GM21381 (cell line): ENCODE data around the gene SIN3A.
"Not testable (repeated sequence)": the region's sequence is repeated elsewhere in the genome, so short reads cannot be mapped to it uniquely, and the experiment has no call there.

Source experiments
- ATAC-seq: cut with Tn5 transposase; IDR thresholded peaks from one replicate; pipeline ENCODE4 v1.9.1; 2021; ENCODE audit warnings: mild to moderate bottlenecking, moderate library complexity; ENCODE audit not compliant: unreplicated experiment

SIN3A gene

GRCh38 chr15:75451674-75452363, at the start of gene SIN3A:
Gene SIN3A, minus strand, starts transcription at chr15:75451690. Its CDS starts 21,315 bp downstream, at chr15:75430375.
- ATAC-seq = peak; percentile 39

GRCh38 chr15:75493732-75494131, 42.2 kb upstream of the SIN3A start:
- no peak for ATAC-seq

- no peak for ATAC-seq
These were observed 32.5 kb upstream of the SIN3A start for GRCh38 chr15:75483961-75484360.

- ATAC-seq = not testable (repeated sequence)
These were observed 32.1 kb upstream of the SIN3A start for GRCh38 chr15:75483556-75483955.

- ATAC-seq = no peak
These were observed 31.6 kb upstream of the SIN3A start for GRCh38 chr15:75483106-75483505.

GRCh38 chr15:75480463-75480862, 29.0 kb upstream of the SIN3A start:
- not testable (repeated sequence) for ATAC-seq

- no peak for ATAC-seq
These were observed 28.2 kb upstream of the SIN3A start for GRCh38 chr15:75479670-75480069.

GRCh38 chr15:75477094-75477493, 25.6 kb upstream of the SIN3A start:
- not testable (repeated sequence) for ATAC-seq

- no peak for ATAC-seq
These were observed 17.6 kb upstream of the SIN3A start for GRCh38 chr15:75468913-75469598.

GRCh38 chr15:75460646-75461045, 9.2 kb upstream of the SIN3A start:
- no peak for ATAC-seq

- ATAC-seq = no peak
These were observed 8.1 kb upstream of the SIN3A start for GRCh38 chr15:75459581-75459980.

GRCh38 chr15:75456710-75457109, 5.2 kb upstream of the SIN3A start:
- no peak for ATAC-seq

GRCh38 chr15:75455982-75456531, 4.6 kb upstream of the SIN3A start:
- no peak for ATAC-seq

GRCh38 chr15:75455424-75455981, 4.0 kb upstream of the SIN3A start:
- no peak for ATAC-seq

- no peak for ATAC-seq
These were observed 3.2 kb upstream of the SIN3A start for GRCh38 chr15:75454471-75455378.

GRCh38 chr15:75453703-75454470, 2.4 kb upstream of the SIN3A start:
- ATAC-seq = peak; percentile 35

GRCh38 chr15:75452865-75453702, 1.6 kb upstream of the SIN3A start:
- ATAC-seq = no peak

- ATAC-seq = no peak
These were observed 924 bp upstream of the SIN3A start for GRCh38 chr15:75452364-75452864.

GRCh38 chr15:75451202-75451673, 252 bp downstream of the SIN3A start:
- ATAC-seq = no peak
